ENCODE results near the gene DMRTA1.
"Not testable (repeated sequence)": the region's sequence is repeated elsewhere in the genome, so short reads cannot be mapped to it uniquely, and the experiment has no call there.

The DMRTA1 gene

GRCh38 chr9:22427226-22427880, 19.3 kb upstream of the DMRTA1 start:
- Histone ChIP-seq H3K36me3 (ENCODE audit: insufficient read depth, low read length) (no peaks in the 10 kb centered on the region), H3F3A (ENCODE audit: low read depth) (no peaks in the 10 kb centered on the region), H2AFZ (ENCODE audit: low read length) (no peak overlapping the region), H3K79me2 (ENCODE audit: insufficient read depth, low read length) (no peaks in the 10 kb centered on the region), H4K20me1 (ENCODE audit: insufficient read depth, low read length, poor library complexity, severe bottlenecking) (no peaks in the 10 kb centered on the region), H3K9me3 (ENCODE audit: insufficient read depth, low read depth, low read length) (no peaks in the 10 kb centered on the region), H3K27me3 (ENCODE audit: insufficient read depth, low read length, poor library complexity, severe bottlenecking) (no peaks in the 10 kb centered on the region), H3K9ac (ENCODE audit: low read depth, low read length, poor library complexity, severe bottlenecking) (no peak overlapping the region), H3K4me2 (ENCODE audit: low read depth, low read length, poor library complexity, severe bottlenecking) (no peak overlapping the region), H3K4me1 (ENCODE audit: insufficient read depth, low read length, poor library complexity, severe bottlenecking) (no peaks in the 10 kb centered on the region), H3K4me3 (ENCODE audit: low read length, poor library complexity, severe bottlenecking) (no peak overlapping the region), H3K9me2 (replicated peaks; ENCODE audit: low read depth, low read length) (no peaks in the 10 kb centered on the region)
- TF ChIP-seq CTCF (conservative IDR thresholded peaks at IDR 0.05; ENCODE audit: low read length): no peak
- no peak for TF ChIP-seq EZH2phosphoT487 (IDR thresholded peaks at IDR 0.05; ENCODE audit: borderline replicate concordance)

- Histone ChIP-seq H3K4me1 (ENCODE audit: insufficient read depth, low read length, poor library complexity, severe bottlenecking) (no peaks in the 10 kb centered on the region), H3K9ac (ENCODE audit: low read depth, low read length, poor library complexity, severe bottlenecking) (no peak overlapping the region), H3F3A (ENCODE audit: low read depth) (no peaks in the 10 kb centered on the region), H3K9me2 (replicated peaks; ENCODE audit: low read depth, low read length) (no peaks in the 10 kb centered on the region), H3K36me3 (ENCODE audit: insufficient read depth, low read length) (no peaks in the 10 kb centered on the region), H3K9me3 (ENCODE audit: insufficient read depth, low read depth, low read length) (no peaks in the 10 kb centered on the region), H3K27me3 (ENCODE audit: insufficient read depth, low read length, poor library complexity, severe bottlenecking) (no peaks in the 10 kb centered on the region), H2AFZ (ENCODE audit: low read length) (no peak overlapping the region), H4K20me1 (ENCODE audit: insufficient read depth, low read length, poor library complexity, severe bottlenecking) (no peaks in the 10 kb centered on the region), H3K4me2 (ENCODE audit: low read depth, low read length, poor library complexity, severe bottlenecking) (no peak overlapping the region), H3K79me2 (ENCODE audit: insufficient read depth, low read length) (no peaks in the 10 kb centered on the region), H3K4me3 (ENCODE audit: low read length, poor library complexity, severe bottlenecking) (no peak overlapping the region)
- TF ChIP-seq CTCF (conservative IDR thresholded peaks at IDR 0.05; ENCODE audit: low read length) (no peak), EZH2phosphoT487 (IDR thresholded peaks at IDR 0.05; ENCODE audit: borderline replicate concordance) (no peak)
Measured at GRCh38 chr9:22433691-22434090, 12.9 kb upstream of the DMRTA1 start.

- not testable (repeated sequence) for H3K4me1 ChIP-seq (ENCODE audit: insufficient read depth, low read length, poor library complexity, severe bottlenecking); H3K4me2 ChIP-seq (ENCODE audit: low read depth, low read length, poor library complexity, severe bottlenecking); H3K36me3 ChIP-seq (ENCODE audit: insufficient read depth, low read length); H3K9me3 ChIP-seq (ENCODE audit: insufficient read depth, low read depth, low read length); H3K9ac ChIP-seq (ENCODE audit: low read depth, low read length, poor library complexity, severe bottlenecking); H3K27me3 ChIP-seq (ENCODE audit: insufficient read depth, low read length, poor library complexity, severe bottlenecking); H3K4me3 ChIP-seq (ENCODE audit: low read length, poor library complexity, severe bottlenecking); H2AFZ ChIP-seq (ENCODE audit: low read length); H3F3A ChIP-seq (ENCODE audit: low read depth); H3K9me2 ChIP-seq (replicated peaks; ENCODE audit: low read depth, low read length); H3K79me2 ChIP-seq (ENCODE audit: insufficient read depth, low read length); H4K20me1 ChIP-seq (ENCODE audit: insufficient read depth, low read length, poor library complexity, severe bottlenecking)
Measured at GRCh38 chr9:22435252-22435651, 11.4 kb upstream of the DMRTA1 start.

- not testable (repeated sequence) for H3K9me3 ChIP-seq (ENCODE audit: insufficient read depth, low read depth, low read length); H3K4me3 ChIP-seq (ENCODE audit: low read length, poor library complexity, severe bottlenecking); H3F3A ChIP-seq (ENCODE audit: low read depth); H4K20me1 ChIP-seq (ENCODE audit: insufficient read depth, low read length, poor library complexity, severe bottlenecking); H3K9me2 ChIP-seq (replicated peaks; ENCODE audit: low read depth, low read length); H3K79me2 ChIP-seq (ENCODE audit: insufficient read depth, low read length); H2AFZ ChIP-seq (ENCODE audit: low read length); H3K36me3 ChIP-seq (ENCODE audit: insufficient read depth, low read length); H3K4me1 ChIP-seq (ENCODE audit: insufficient read depth, low read length, poor library complexity, severe bottlenecking); H3K9ac ChIP-seq (ENCODE audit: low read depth, low read length, poor library complexity, severe bottlenecking); H3K4me2 ChIP-seq (ENCODE audit: low read depth, low read length, poor library complexity, severe bottlenecking); H3K27me3 ChIP-seq (ENCODE audit: insufficient read depth, low read length, poor library complexity, severe bottlenecking)
Measured at GRCh38 chr9:22437461-22438067, 9.1 kb upstream of the DMRTA1 start.

Measured in Loucy (cell line).